Measurements from ENCODE around the gene MYD88.

GRCh38 chr3:38119821-38120692 is 18.4 kb upstream of the MYD88 start:
- TF ChIP-seq POLR2A (IDR thresholded peaks at IDR 0.05; ENCODE audit: low read length): no peak
- no peak for TF ChIP-seq GATA1 (IDR thresholded peaks at IDR 0.05; ENCODE audit: low read depth, low read length)

Measured in erythroblast (primary cell).